NT2/D1 (cell line): ENCODE results near the gene SCYGR4.

Experiments
- DNase-seq: peaks from one replicate; pipeline ENCODE4 v3.0.0-alpha.2; 2011; ENCODE audit warnings: low read depth, low spot score
- H3K27me3 ChIP-seq: 2 replicates; pipeline ENCODE4 v1.6.0; 2011; ENCODE audit warnings: mild to moderate bottlenecking; ENCODE audit not compliant: insufficient read length, insufficient read depth
- H3K36me3 ChIP-seq: 2 replicates; pipeline ENCODE4 v1.6.1; 2011; ENCODE audit warnings: mild to moderate bottlenecking, low read length, mixed read lengths; ENCODE audit not compliant: insufficient read depth, insufficient read length
- H3K4me1 ChIP-seq: 2 replicates; pipeline ENCODE4 v1.5.1; 2011; ENCODE audit not compliant: insufficient read depth, insufficient read length
- H3K4me3 ChIP-seq: 2 replicates; pipeline ENCODE4 v1.5.1; 2011; ENCODE audit warnings: low read depth; ENCODE audit not compliant: insufficient read length
- H3K9ac ChIP-seq: 2 replicates; pipeline ENCODE4 v1.6.0; 2011; ENCODE audit warnings: low read depth; ENCODE audit not compliant: insufficient read length
- H3K9me3 ChIP-seq: 2 replicates; pipeline ENCODE4 v1.5.1; 2011; ENCODE audit warnings: mild to moderate bottlenecking, low read length; ENCODE audit not compliant: insufficient read depth
- SUZ12 ChIP-seq: IDR thresholded peaks from 2 replicates; pipeline ENCODE4 v1.6.1; 2011; ENCODE audit not compliant: insufficient read length, insufficient read depth; ENCODE audit errors: extremely low read depth
- YY1 ChIP-seq: IDR thresholded peaks from 2 replicates; pipeline ENCODE4 v1.6.1; 2011; ENCODE audit not compliant: insufficient read length, insufficient read depth
- ZNF274 ChIP-seq: IDR thresholded peaks from 2 replicates; pipeline ENCODE4 v1.6.1; 2011; ENCODE audit warnings: mild to moderate bottlenecking, low read depth, low read length

Gene SCYGR4

GRCh38 chr2:227602358-227602757 is 14.9 kb upstream of the SCYGR4 start:
- no peaks in the 10 kb centered on the region for H3K4me1 ChIP-seq
- H3K9me3 ChIP-seq: no peaks in the 10 kb centered on the region
- no peak overlapping the region for H3K4me3 ChIP-seq
- no peak overlapping the region for H3K9ac ChIP-seq
- no peak for TF ChIP-seq SUZ12
- TF ChIP-seq ZNF274: no peak
- TF ChIP-seq YY1: no peak
- H3K27me3 ChIP-seq: no peaks in the 10 kb centered on the region
- H3K36me3 ChIP-seq: no peaks in the 10 kb centered on the region
- no peak for DNase-seq

DNA sequence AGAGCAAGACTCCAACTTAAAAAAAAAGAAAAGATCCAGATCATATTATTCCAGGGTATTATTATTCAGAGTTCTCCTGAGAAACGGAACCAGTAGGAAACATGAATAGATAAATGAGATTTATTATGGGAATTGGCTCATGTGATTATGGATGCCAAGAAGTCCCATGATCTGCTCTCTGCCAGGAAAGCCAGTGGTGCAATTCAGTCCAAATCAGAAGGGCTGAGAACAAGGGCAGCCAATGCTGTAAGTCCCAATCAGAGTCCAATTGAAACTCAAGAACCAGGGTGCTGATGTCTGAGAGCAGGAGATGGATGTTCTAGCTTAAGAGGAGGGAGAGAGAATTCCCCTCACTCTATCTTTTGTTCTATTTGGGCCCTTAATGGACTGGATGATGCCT is 10.8 kb upstream of the SCYGR4 start:
- no peaks in the 10 kb centered on the region for H3K4me1 ChIP-seq
- no peaks in the 10 kb centered on the region for H3K36me3 ChIP-seq
- no peak overlapping the region for H3K9ac ChIP-seq
- no peak overlapping the region for H3K4me3 ChIP-seq
- H3K9me3 ChIP-seq: no peaks in the 10 kb centered on the region
- DNase-seq: no peak
- TF ChIP-seq ZNF274: no peak
- no peak for TF ChIP-seq YY1
- no peak for TF ChIP-seq SUZ12
- H3K27me3 ChIP-seq: no peaks in the 10 kb centered on the region

DNA sequence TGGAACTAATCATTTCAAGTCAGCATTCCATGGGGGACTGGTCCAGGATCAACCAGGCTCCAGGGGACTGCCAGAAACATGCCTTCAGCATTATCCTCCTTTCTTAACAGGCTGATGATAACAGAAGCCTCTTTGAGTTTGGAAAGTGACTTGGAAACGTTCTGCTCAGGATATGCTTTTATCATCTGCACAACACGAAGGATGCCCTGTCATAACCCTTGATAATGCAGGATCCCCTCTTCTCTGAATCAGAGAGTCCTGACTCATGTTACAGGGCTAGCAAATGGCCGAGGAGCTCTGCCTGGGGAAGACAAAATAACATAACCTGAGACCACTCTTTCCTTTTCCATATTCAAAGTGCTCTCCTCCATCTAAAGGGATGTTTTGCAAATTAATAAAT is 9.4 kb upstream of the SCYGR4 start:
- no peaks in the 10 kb centered on the region for H3K9me3 ChIP-seq
- no peak for TF ChIP-seq SUZ12
- no peak for TF ChIP-seq ZNF274
- TF ChIP-seq YY1: no peak

DNA sequence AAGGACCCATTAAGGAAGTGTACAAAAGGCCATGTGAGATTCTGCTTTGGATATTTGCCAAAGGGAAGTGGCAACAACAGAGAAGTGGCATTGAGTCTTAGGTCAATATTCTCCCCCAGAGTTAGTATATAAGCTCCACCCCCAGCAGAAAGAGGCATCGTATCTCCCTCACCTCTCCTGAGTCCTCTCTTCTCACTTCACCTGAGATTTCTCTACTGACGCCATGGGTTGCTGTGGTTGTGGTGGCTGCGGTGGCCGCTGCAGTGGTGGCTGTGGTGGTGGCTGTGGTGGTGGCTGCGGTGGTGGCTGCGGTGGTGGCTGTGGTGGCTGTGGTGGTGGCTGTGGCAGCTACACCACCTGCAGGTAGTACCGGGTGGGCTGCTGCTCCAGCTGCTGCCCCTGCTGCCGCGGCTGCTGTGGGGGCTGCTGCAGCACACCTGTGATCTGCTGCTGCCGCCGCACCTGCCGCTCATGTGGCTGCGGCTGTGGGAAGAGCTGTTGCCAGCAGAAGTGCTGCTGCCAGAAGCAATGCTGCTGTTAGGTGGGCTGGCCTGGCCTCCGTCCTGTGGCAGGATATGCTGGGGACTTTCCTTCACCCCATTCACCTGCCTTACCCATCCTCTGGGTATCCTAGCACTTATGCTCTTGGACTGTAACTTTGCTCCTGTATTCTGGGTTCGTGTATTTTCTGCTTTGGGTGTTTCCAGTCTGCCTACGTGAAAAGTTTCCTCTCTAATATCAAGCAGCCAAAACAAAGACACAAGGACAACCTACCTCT is 8.5 kb upstream of the SCYGR4 start:
- Histone ChIP-seq H3K4me3 (no peak overlapping the region), H3K4me1 (no peaks in the 10 kb centered on the region), H3K36me3 (no peaks in the 10 kb centered on the region), H3K9me3 (no peaks in the 10 kb centered on the region), H3K9ac (no peak overlapping the region), H3K27me3 (no peaks in the 10 kb centered on the region)
- DNase-seq: no peak
- TF ChIP-seq SUZ12 (no peak), YY1 (no peak), ZNF274 (no peak)

More for the DNA sequence above, 9.4 kb upstream of the SCYGR4 start:
- Histone ChIP-seq H3K9ac (no peak overlapping the region), H3K27me3 (no peaks in the 10 kb centered on the region), H3K4me1 (no peaks in the 10 kb centered on the region), H3K36me3 (no peaks in the 10 kb centered on the region), H3K4me3 (no peak overlapping the region)
- DNase-seq: no peak

GRCh38 chr2:227610123-227610522 is 7.2 kb upstream of the SCYGR4 start:
- no peak overlapping the region for H3K9ac ChIP-seq
- no peaks in the 10 kb centered on the region for H3K9me3 ChIP-seq
- no peaks in the 10 kb centered on the region for H3K4me1 ChIP-seq
- H3K4me3 ChIP-seq: no peak overlapping the region
- peaks cover 3% of the 10 kb centered on the region for H3K27me3 ChIP-seq
- no peak for DNase-seq
- TF ChIP-seq ZNF274 (no peak), YY1 (no peak), SUZ12 (no peak)
- H3K36me3 ChIP-seq: no peaks in the 10 kb centered on the region

DNA sequence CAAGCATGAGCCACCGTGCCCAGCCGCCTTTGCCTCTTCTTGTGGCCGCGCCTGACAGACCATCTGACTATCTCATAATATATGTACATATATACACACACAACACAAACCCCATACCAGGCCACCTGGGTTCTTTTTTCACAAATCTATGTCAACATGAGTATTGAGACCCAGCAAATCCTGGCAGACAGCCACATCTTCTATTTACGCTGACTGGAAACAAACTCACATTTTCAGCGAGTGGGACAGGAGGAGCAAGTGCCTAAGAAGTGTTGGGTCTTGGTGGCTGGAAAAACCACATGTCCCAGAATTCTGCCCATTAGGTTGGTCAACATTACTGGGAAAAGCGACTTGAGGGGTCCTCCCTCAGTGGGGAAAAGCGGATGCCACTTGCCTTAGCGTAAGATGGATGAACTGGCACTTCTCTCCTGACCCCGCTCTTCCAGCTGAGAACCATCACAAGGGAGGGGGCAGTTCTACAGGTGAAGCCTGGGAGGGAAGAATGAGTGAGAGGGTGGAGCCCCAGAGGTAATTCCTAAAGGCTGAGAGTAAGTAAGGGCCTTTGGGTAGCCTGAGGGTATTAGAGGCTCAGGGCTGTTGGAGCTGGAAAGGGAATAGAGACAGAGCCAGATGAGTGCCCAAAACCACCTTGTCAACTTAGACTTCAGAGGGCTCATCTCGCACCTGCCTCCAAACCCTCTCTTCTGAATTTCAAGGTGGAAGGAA is 4.6 kb upstream of the SCYGR4 start:
- no peaks in the 10 kb centered on the region for H3K9me3 ChIP-seq
- DNase-seq: no peak
- H3K4me3 ChIP-seq: no peak overlapping the region

DNA sequence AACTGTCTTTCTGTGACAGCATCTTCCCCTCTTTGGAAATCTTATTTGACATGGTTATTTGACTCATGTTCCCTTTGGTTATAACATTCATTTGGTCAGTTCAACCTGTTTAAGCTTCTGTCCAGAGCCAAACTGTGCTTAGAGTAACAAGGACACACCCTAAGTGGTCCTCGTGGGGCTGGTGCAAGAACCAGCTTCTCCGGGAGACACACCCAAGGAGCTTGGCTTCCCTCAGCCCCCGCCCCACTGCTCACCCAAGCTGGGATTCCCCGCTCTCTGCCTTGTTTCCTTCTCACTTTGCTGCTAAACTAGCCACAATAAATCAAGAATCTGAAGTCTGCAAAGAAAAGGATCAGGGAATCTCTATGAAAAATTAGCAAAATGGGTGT is 4.0 kb upstream of the SCYGR4 start:
- Histone ChIP-seq H3K4me3 (no peak overlapping the region), H3K36me3 (no peaks in the 10 kb centered on the region)

More for the DNA sequence above, 4.6 kb upstream of the SCYGR4 start:
- Histone ChIP-seq H3K27me3 (peaks cover 3% of the 10 kb centered on the region), H3K4me1 (peaks cover 3% of the 10 kb centered on the region), H3K36me3 (no peaks in the 10 kb centered on the region), H3K9ac (no peak overlapping the region)
- TF ChIP-seq SUZ12: no peak
- no peak for TF ChIP-seq ZNF274
- no peak for TF ChIP-seq YY1

More for the DNA sequence above, 4.0 kb upstream of the SCYGR4 start:
- Histone ChIP-seq H3K9ac (no peak overlapping the region), H3K4me1 (peaks cover 3% of the 10 kb centered on the region), H3K9me3 (no peaks in the 10 kb centered on the region), H3K27me3 (peaks cover 3% of the 10 kb centered on the region)
- no peak for TF ChIP-seq SUZ12
- no peak for DNase-seq
